OCI-LY1 (cell line): ENCODE measurements around the gene NPAS3.

ENCODE experiments used
- H2AFZ ChIP-seq: fragments of 200-600 bp; sonication (generic), shearing (Covaris generic); 2 replicates; pipeline ENCODE4 v1.6.0; 2014; ENCODE audit warnings: antibody characterized with exemption, mild to moderate bottlenecking, low read length
- H3F3A ChIP-seq: fragments of 200-600 bp; sonication (generic), shearing (Covaris generic); 2 replicates; pipeline ENCODE4 v1.6.0; 2014; ENCODE audit warnings: mild to moderate bottlenecking, antibody characterized with exemption, low read length, moderate library complexity; ENCODE audit not compliant: insufficient read depth
- H3K27ac ChIP-seq: fragments of 200-600 bp; sonication (generic); 2 replicates; pipeline ENCODE4 v1.5.1; 2014; ENCODE audit warnings: low read length, mixed run types, mild to moderate bottlenecking, low read depth; ENCODE audit not compliant: poor library complexity, severe bottlenecking
- H3K27me3 ChIP-seq: fragments of 200-600 bp; sonication (generic); 2 replicates; pipeline ENCODE4 v1.6.0; 2014; ENCODE audit warnings: antibody characterized with exemption, mild to moderate bottlenecking, low read length, moderate library complexity; ENCODE audit not compliant: insufficient read depth
- H3K36me3 ChIP-seq: fragments of 200-600 bp; sonication (generic); 2 replicates; pipeline ENCODE4 v1.6.1; 2014; ENCODE audit warnings: mild to moderate bottlenecking, antibody characterized with exemption, low read length, moderate library complexity, mixed read lengths; ENCODE audit not compliant: insufficient read depth
- H3K4me1 ChIP-seq: fragments of 200-600 bp; sonication (generic); 2 replicates; pipeline ENCODE4 v1.5.1; 2014; ENCODE audit warnings: mild to moderate bottlenecking, low read length, moderate library complexity; ENCODE audit not compliant: insufficient read depth, severe bottlenecking
- H3K4me2 ChIP-seq: fragments of 200-600 bp; sonication (generic), shearing (Covaris generic); 2 replicates; pipeline ENCODE4 v1.6.1; 2014; ENCODE audit warnings: low read length
- H3K4me3 ChIP-seq: fragments of 200-600 bp; sonication (generic); 2 replicates; pipeline ENCODE4 v1.5.1; 2014; ENCODE audit warnings: low read length, low read depth, mild to moderate bottlenecking, mixed read lengths; ENCODE audit not compliant: poor library complexity, severe bottlenecking
- H3K79me2 ChIP-seq: fragments of 200-600 bp; shearing (Covaris generic); 2 replicates; pipeline ENCODE4 v1.6.1; 2016; ENCODE audit warnings: mixed run types, low read length, mixed read lengths; ENCODE audit not compliant: insufficient read depth
- H3K9ac ChIP-seq: fragments of 200-600 bp; sonication (generic), shearing (Covaris generic); 2 replicates; pipeline ENCODE4 v1.6.1; 2014; ENCODE audit warnings: mild to moderate bottlenecking, low read length, mixed read lengths
- H3K9me2 ChIP-seq: fragments of 200-600 bp; sonication (generic), shearing (Covaris generic); 2 replicates; pipeline ENCODE4 v1.6.1; 2014; ENCODE audit warnings: low read depth, mild to moderate bottlenecking, low read length, mixed read lengths
- H3K9me3 ChIP-seq: fragments of 200-600 bp; shearing (Covaris generic); 2 replicates; pipeline ENCODE4 v1.6.1; 2014; ENCODE audit warnings: low read length, mixed read lengths
- H4K20me1 ChIP-seq: fragments of 200-600 bp; sonication (generic), shearing (Covaris generic); 2 replicates; pipeline ENCODE4 v1.6.0; 2016; ENCODE audit warnings: mild to moderate bottlenecking, low read length; ENCODE audit not compliant: insufficient read depth
- EZH2 ChIP-seq: fragments of 200-600 bp; sonication (generic), shearing (Covaris generic); IDR thresholded peaks from 2 replicates; pipeline ENCODE4 v1.8.0; 2017; ENCODE audit warnings: borderline replicate concordance, mixed run types, mild to moderate bottlenecking, antibody characterized with exemption, low read length, moderate library complexity, mixed read lengths
- TF ChIP-seq, protein P1 (sequence below): fragments of 200-600 bp; sonication (generic), shearing (Covaris generic); IDR thresholded peaks from 2 replicates; pipeline ENCODE4 v1.5.1; 2017; ENCODE audit warnings: mild to moderate bottlenecking, antibody characterized with exemption, low read length, moderate library complexity, mixed read lengths

NPAS3 gene

DNA sequence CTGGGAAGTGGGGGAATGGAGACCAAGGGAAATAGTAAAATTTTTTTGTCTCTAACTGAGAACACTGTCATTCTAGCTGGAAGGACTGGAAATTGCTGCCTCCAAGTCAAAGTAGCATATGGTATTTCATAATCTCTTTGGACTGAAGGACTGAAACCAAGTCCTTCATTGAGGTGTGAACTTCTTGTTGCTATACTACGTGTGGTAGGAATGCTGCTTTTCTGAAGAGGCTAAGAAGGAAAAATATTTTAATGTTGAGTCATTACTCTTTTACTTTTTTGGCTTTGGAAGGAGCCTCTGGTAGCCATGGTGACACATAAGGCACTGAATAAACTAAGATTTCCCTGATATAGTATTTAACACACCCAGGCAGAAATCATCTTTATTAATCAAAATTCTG lies 465.4 kb downstream of the NPAS3 start:
- no peak overlapping the region for H3K4me2 ChIP-seq
- H3K9me3 ChIP-seq, result no peaks in the 10 kb centered on the region
- TF ChIP-seq, protein P1, sequence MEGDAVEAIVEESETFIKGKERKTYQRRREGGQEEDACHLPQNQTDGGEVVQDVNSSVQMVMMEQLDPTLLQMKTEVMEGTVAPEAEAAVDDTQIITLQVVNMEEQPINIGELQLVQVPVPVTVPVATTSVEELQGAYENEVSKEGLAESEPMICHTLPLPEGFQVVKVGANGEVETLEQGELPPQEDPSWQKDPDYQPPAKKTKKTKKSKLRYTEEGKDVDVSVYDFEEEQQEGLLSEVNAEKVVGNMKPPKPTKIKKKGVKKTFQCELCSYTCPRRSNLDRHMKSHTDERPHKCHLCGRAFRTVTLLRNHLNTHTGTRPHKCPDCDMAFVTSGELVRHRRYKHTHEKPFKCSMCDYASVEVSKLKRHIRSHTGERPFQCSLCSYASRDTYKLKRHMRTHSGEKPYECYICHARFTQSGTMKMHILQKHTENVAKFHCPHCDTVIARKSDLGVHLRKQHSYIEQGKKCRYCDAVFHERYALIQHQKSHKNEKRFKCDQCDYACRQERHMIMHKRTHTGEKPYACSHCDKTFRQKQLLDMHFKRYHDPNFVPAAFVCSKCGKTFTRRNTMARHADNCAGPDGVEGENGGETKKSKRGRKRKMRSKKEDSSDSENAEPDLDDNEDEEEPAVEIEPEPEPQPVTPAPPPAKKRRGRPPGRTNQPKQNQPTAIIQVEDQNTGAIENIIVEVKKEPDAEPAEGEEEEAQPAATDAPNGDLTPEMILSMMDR, result no peak
- no peak for TF ChIP-seq EZH2
- no peaks in the 10 kb centered on the region for H3K36me3 ChIP-seq
- H3K4me3 ChIP-seq, result no peak overlapping the region
- no peaks in the 10 kb centered on the region for H3K79me2 ChIP-seq
- no peaks in the 10 kb centered on the region for H3F3A ChIP-seq
- H2AFZ ChIP-seq, result no peak overlapping the region
- H3K4me1 ChIP-seq, result no peaks in the 10 kb centered on the region
- no peaks in the 10 kb centered on the region for H4K20me1 ChIP-seq
- no peaks in the 10 kb centered on the region for H3K9me2 ChIP-seq
- no peak overlapping the region for H3K9ac ChIP-seq
- no peak overlapping the region for H3K27ac ChIP-seq
- H3K27me3 ChIP-seq, result no peaks in the 10 kb centered on the region

DNA sequence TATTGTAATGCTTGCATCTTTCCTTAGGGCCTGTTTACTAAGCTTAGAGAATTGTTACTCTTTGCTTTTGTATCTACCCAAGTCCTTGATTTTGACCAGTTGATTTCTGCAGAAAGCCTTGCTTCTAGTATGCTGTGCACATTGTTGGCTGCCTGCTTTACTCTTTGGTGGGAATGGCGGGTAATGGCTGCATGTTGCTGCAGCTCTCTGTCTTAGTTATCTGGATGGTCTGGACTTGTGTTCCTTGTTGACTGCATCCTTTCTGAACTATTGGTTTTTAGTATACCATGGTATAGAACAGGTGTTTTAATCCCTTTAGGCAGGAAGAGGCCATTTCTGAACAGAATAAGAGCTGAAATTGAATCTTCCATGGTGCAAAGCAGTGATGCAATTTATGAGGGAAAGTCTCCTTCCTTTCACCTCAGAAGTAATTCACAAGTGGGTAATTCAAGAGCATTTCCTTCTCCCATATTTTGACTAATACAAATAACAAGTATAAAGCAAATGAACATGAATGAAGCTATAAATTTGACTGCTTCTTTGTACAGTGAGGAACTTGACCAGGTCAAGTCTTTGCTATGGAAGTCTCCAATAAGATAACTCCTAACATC lies 466.4 kb downstream of the NPAS3 start:
- Histone ChIP-seq H3K4me2 (no peak overlapping the region), H3K9me3 (no peaks in the 10 kb centered on the region), H3K27ac (no peak overlapping the region), H3K9ac (no peak overlapping the region), H2AFZ (no peak overlapping the region), H3F3A (no peaks in the 10 kb centered on the region), H4K20me1 (no peaks in the 10 kb centered on the region), H3K79me2 (no peaks in the 10 kb centered on the region), H3K27me3 (no peaks in the 10 kb centered on the region), H3K4me1 (no peaks in the 10 kb centered on the region), H3K4me3 (no peak overlapping the region), H3K36me3 (no peaks in the 10 kb centered on the region), H3K9me2 (no peaks in the 10 kb centered on the region)
- TF ChIP-seq EZH2, result no peak
- TF ChIP-seq, protein P1, result no peak

DNA sequence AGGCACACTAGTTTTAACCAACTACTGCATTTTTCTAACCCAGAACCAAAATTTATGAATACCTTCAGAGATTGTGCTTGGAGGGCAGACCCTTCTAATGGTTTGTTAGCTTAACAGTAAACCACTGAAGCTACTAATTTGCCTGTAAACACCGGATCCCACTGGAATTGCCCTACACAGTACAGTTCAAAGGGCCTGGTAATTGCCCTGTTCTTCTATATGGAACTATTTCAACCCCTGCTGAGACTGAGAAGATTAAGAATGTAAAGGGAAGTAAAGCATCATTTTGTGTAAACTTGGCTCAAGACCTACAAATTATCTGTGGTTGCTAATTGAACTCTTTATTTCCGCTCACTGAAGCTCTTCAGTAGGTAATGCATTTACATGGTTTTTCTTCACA lies 468.1 kb downstream of the NPAS3 start:
- H3F3A ChIP-seq, result no peaks in the 10 kb centered on the region
- no peak overlapping the region for H2AFZ ChIP-seq
- no peaks in the 10 kb centered on the region for H3K79me2 ChIP-seq
- H4K20me1 ChIP-seq, result no peaks in the 10 kb centered on the region
- H3K4me3 ChIP-seq, result no peak overlapping the region
- H3K27me3 ChIP-seq, result no peaks in the 10 kb centered on the region
- H3K9me3 ChIP-seq, result no peaks in the 10 kb centered on the region
- H3K4me2 ChIP-seq, result no peak overlapping the region
- H3K27ac ChIP-seq, result no peak overlapping the region
- no peaks in the 10 kb centered on the region for H3K4me1 ChIP-seq
- H3K36me3 ChIP-seq, result no peaks in the 10 kb centered on the region
- TF ChIP-seq, protein P1, result no peak
- no peak for TF ChIP-seq EZH2
- no peaks in the 10 kb centered on the region for H3K9me2 ChIP-seq
- no peak overlapping the region for H3K9ac ChIP-seq
